Keratinocyte (primary cell): ENCODE measurements around the gene PRKAG1. TPM values are rescaled to one million over a fixed set of nuclear protein-coding genes. Genes with fewer than 3 reads are reported as not detected.

Experiments used
- DNase-seq: peaks from one replicate; pipeline ENCODE4 v3.0.0-alpha.2; 2011; ENCODE audit warnings: low read depth, missing footprints, low spot score
- FAIRE-seq: peaks from 2 replicates; lab custom pipeline; 2011; peaks lifted over from hg19 to GRCh38; lab: Jason Lieb, UNC
- H2AFZ ChIP-seq: 2 replicates; pipeline ENCODE4 v1.6.0; 2012; ENCODE audit warnings: low read length, control low read depth, inconsistent platforms; ENCODE audit not compliant: control insufficient read depth
- H3K27ac ChIP-seq: 2 replicates; pipeline ENCODE4 v1.5.1; 2011; ENCODE audit warnings: low read length; ENCODE audit not compliant: control insufficient read depth, insufficient read depth
- H3K27me3 ChIP-seq: 3 replicates; pipeline ENCODE4 v1.6.0; 2011; ENCODE audit warnings: low read length; ENCODE audit not compliant: control insufficient read depth, insufficient read depth; ENCODE audit errors: extremely low read depth
- H3K36me3 ChIP-seq, 2 experiments: 2 replicates in 1 of 2; 3 replicates in 1 of 2; pipeline ENCODE4 v1.5.1; 2011; ENCODE audit warnings: low read length in 2 of 2, mild to moderate bottlenecking in 1 of 2; ENCODE audit not compliant: control insufficient read depth in 2 of 2, insufficient read depth in 2 of 2; ENCODE audit errors: extremely low read depth in 1 of 2
- H3K4me1 ChIP-seq: 3 replicates; pipeline ENCODE4 v1.5.1; 2011; ENCODE audit warnings: low read length; ENCODE audit not compliant: control insufficient read depth, insufficient read depth; ENCODE audit errors: extremely low read depth
- H3K4me2 ChIP-seq: 3 replicates; pipeline ENCODE4 v1.6.0; 2011; ENCODE audit warnings: low read depth, low read length; ENCODE audit not compliant: control insufficient read depth, insufficient read depth; ENCODE audit errors: extremely low read depth
- H3K4me3 ChIP-seq, 3 experiments: fragments of 200-600 bp in 1 of 3; sonication (generic) in 1 of 3; 2 replicates in 2 of 3; 3 replicates in 1 of 3; pipeline ENCODE4 v1.5.1; 2011 to 2016; ENCODE audit warnings: low read length in 3 of 3, mild to moderate bottlenecking in 3 of 3, control low read depth in 2 of 3, inconsistent platforms in 1 of 3, low read depth in 1 of 3, mixed read lengths in 1 of 3, mixed run types in 1 of 3, moderate library complexity in 1 of 3; ENCODE audit not compliant: control insufficient read depth in 2 of 3, insufficient read depth in 2 of 3; ENCODE audit errors: extremely low read depth in 1 of 3
- H3K79me2 ChIP-seq: 2 replicates; pipeline ENCODE4 v1.6.0; 2012; ENCODE audit warnings: low read length; ENCODE audit not compliant: control insufficient read depth, insufficient read depth
- H3K9ac ChIP-seq: 3 replicates; pipeline ENCODE4 v1.6.0; 2011; ENCODE audit warnings: low read length; ENCODE audit not compliant: control insufficient read depth, insufficient read depth; ENCODE audit errors: extremely low read depth
- H3K9me1 ChIP-seq: 3 replicates; pipeline ENCODE4 v1.6.0; 2011; ENCODE audit warnings: low read length; ENCODE audit not compliant: control insufficient read depth, insufficient read depth; ENCODE audit errors: extremely low read depth
- H3K9me3 ChIP-seq: 2 replicates; pipeline ENCODE4 v1.5.1; 2012; ENCODE audit warnings: low read depth, low read length; ENCODE audit not compliant: control insufficient read depth
- H4K20me1 ChIP-seq: 3 replicates; pipeline ENCODE4 v1.6.0; 2011; ENCODE audit warnings: low read length; ENCODE audit not compliant: control insufficient read depth, insufficient read depth; ENCODE audit errors: extremely low read depth
- EZH2 ChIP-seq: IDR thresholded peaks from one replicate; pipeline ENCODE4 v1.6.1; 2012; ENCODE audit warnings: inconsistent platforms, mild to moderate bottlenecking, low read length, moderate library complexity
- dilution Hi-C: fragments of 300-500 bp; cut with MboI; formaldehyde crosslinking; loops from one replicate; pipeline ENCODE4 v1.7.0; 2020; ENCODE audit warnings: low sequenced_read_pairs; ENCODE audit not compliant: extremely low pct_ligation_motif_present
- polyA plus RNA-seq, 5 experiments: library from polyadenylated mRNA; depleted of rRNA in 3 of 5; stranded (reverse) in 3 of 5; stranded (forward) in 1 of 5; unstranded in 1 of 5; fragments of >200 nt; gene quantifications; 1 replicate in 1 of 5; 2 replicates in 3 of 5; 3 replicates in 1 of 5; pipeline versions ENCODE4 v1.2.1 to v1.2.3, GENCODE V29; 2011 to 2012; ENCODE audit warnings: missing spikeins in 2 of 5, low read depth in 1 of 5, low replicate concordance in 1 of 5
- TF ChIP-seq, protein P1 (sequence below), 3 experiments: IDR thresholded peaks in 1 of 3; conservative IDR thresholded peaks in 1 of 3; optimal IDR thresholded peaks in 1 of 3; 2 replicates in 2 of 3; 3 replicates in 1 of 3; pipeline versions ENCODE3 to v1.5.1; 2011; ENCODE audit warnings: low read length in 3 of 3, mild to moderate bottlenecking in 3 of 3, moderate library complexity in 2 of 3, control low read depth in 1 of 3, inconsistent platforms in 1 of 3; ENCODE audit not compliant: insufficient read depth in 2 of 3; ENCODE audit errors: extremely low read depth in 1 of 3

PRKAG1 gene
- polyA plus RNA-seq, 1 donor (not counting 4 experiments of a cell fraction or from before 2014, with no cell fraction given) = 125 TPM

- Histone ChIP-seq H3K4me1 (peaks cover 3% of the 10 kb centered on the region), H3K9ac (no peak overlapping the region), H3K79me2 (peaks cover 33% of the 10 kb centered on the region), H3K9me1 (no peaks in the 10 kb centered on the region), H3K4me3 (no peak overlapping the region), H3K27me3 (no peaks in the 10 kb centered on the region), H4K20me1 (no peaks in the 10 kb centered on the region), H2AFZ (no peak overlapping the region), H3K4me2 (no peak overlapping the region), H3K9me3 (no peaks in the 10 kb centered on the region), H3K27ac (no peak overlapping the region), H3K36me3 (peaks cover 13 to 18% of the 10 kb centered on the region in 2 experiments)
- TF ChIP-seq, protein P1, sequence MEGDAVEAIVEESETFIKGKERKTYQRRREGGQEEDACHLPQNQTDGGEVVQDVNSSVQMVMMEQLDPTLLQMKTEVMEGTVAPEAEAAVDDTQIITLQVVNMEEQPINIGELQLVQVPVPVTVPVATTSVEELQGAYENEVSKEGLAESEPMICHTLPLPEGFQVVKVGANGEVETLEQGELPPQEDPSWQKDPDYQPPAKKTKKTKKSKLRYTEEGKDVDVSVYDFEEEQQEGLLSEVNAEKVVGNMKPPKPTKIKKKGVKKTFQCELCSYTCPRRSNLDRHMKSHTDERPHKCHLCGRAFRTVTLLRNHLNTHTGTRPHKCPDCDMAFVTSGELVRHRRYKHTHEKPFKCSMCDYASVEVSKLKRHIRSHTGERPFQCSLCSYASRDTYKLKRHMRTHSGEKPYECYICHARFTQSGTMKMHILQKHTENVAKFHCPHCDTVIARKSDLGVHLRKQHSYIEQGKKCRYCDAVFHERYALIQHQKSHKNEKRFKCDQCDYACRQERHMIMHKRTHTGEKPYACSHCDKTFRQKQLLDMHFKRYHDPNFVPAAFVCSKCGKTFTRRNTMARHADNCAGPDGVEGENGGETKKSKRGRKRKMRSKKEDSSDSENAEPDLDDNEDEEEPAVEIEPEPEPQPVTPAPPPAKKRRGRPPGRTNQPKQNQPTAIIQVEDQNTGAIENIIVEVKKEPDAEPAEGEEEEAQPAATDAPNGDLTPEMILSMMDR (optimal IDR thresholded peaks at IDR 0.05 in 1 of 3, IDR thresholded peaks at IDR 0.05 in 1 of 3, conservative IDR thresholded peaks at IDR 0.05 in 1 of 3; ENCODE audit: extremely low read depth in 1 of 3, insufficient read depth in 2 of 3, low read length in 3 of 3) = peak in 2 of 3 experiments; percentile 19 to 23
- no peak for TF ChIP-seq EZH2
- DNase-seq (no peak), FAIRE-seq (no peak)
- dilution Hi-C loops = no loop called here
Measured at GRCh38 chr12:49014547-49014946, 4.0 kb downstream of the PRKAG1 start.

GRCh38 chr12:49013428-49013827, 5.1 kb downstream of the PRKAG1 start:
- Histone ChIP-seq H3K79me2 (peaks cover 33% of the 10 kb centered on the region), H3K4me2 (no peak overlapping the region), H3K9me1 (no peaks in the 10 kb centered on the region), H3K27me3 (no peaks in the 10 kb centered on the region), H2AFZ (no peak overlapping the region), H3K27ac (no peak overlapping the region), H3K36me3 (peaks cover 15 to 18% of the 10 kb centered on the region in 2 experiments), H3K4me3 (no peak overlapping the region), H3K4me1 (peaks cover 3% of the 10 kb centered on the region), H3K9me3 (no peaks in the 10 kb centered on the region), H4K20me1 (no peaks in the 10 kb centered on the region), H3K9ac (no peak overlapping the region)
- DNase-seq = no peak
- FAIRE-seq = no peak
- dilution Hi-C loops = no loop called here
- no peak for TF ChIP-seq EZH2
- TF ChIP-seq, protein P1 (optimal IDR thresholded peaks at IDR 0.05 in 1 of 3, IDR thresholded peaks at IDR 0.05 in 1 of 3, conservative IDR thresholded peaks at IDR 0.05 in 1 of 3; ENCODE audit: extremely low read depth in 1 of 3, insufficient read depth in 2 of 3, low read length in 3 of 3) = no peak
